NCI-H524 (cell line): ENCODE measurements around the gene LCNL1.
"Not testable (repeated sequence)": the region's sequence is repeated elsewhere in the genome, so short reads cannot be mapped to it uniquely, and the experiment has no call there.

ENCODE experiments used
- DNase-seq, 2 experiments: peaks; one replicate each; lab custom pipeline; 2025; lab: John Stamatoyannopoulos, UW

LCNL1 gene

DNA sequence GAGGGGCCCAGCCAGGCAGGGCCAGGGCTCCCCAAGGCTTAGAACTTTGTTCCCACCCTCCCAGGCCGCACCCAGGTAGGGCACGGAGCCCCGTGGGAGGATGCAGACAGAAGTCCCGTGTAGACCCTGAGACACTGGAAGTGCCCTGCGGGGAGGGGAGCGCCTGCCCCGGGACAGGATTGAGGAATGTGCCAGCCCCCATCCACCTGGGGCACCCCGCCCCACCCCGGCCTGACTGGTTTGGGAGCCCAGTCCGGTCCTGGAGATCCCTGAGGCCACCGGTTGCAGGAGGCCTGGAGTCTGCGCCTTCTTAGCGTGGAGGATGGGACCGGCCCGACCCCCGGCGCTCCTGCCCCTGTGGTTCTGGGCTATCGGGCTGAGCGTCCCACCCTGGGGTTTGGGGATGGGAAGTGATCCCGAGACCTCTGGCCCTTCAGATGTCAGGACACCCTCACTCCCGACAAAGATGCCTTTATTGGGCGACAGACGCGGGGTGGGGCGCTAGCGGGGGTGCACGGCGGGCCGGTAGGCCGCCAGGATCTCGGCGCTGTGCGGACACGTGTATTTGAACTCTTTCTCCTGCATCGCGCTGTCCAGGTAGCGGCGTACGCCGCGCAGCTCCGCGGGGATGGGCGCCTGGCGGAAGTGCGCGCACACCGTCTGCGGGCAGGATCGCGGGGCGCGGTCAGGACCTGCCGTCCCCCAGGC is 11.5 kb downstream of the LCNL1 start:
- DNase-seq = no peak

DNA sequence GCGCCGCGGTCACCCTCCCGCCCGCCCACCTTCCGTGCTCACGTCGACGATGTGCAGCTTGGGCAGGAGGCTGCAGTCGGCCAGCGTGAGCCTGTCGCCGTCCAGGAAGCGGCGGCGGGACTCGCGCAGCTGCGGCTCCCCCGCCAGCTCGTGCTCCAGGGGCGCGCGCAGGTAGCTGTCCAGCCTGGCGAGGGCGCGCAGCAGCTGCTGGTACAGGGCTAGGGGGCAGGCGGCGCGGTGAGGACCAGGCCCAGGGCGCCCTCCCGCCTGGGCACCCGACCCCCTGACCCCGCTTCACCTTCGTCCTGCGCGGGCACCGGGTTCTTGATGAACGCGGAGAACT is 12.1 kb downstream of the LCNL1 start:
- DNase-seq = no peak

DNA sequence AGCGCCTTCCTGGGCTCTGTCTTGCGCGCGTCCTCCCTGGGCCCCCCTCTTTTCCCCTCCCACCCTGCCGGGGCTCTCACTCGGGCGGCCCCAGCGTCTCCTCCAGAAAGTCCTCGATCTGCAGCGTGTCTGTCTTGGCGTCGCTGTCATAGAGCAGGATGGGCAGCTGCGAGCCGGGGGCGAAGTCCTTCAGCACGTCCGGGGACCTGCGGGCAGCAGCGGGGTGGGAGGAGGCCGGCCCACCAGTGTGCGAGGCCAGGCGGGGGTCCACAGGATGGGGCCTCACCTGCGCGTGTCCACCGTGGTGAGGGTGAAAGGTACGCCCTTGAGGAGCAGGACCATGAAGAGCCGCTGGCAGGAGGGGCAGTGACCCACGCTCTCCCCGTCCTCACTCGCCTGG is 12.6 kb downstream of the LCNL1 start:
- no peak for DNase-seq

DNA sequence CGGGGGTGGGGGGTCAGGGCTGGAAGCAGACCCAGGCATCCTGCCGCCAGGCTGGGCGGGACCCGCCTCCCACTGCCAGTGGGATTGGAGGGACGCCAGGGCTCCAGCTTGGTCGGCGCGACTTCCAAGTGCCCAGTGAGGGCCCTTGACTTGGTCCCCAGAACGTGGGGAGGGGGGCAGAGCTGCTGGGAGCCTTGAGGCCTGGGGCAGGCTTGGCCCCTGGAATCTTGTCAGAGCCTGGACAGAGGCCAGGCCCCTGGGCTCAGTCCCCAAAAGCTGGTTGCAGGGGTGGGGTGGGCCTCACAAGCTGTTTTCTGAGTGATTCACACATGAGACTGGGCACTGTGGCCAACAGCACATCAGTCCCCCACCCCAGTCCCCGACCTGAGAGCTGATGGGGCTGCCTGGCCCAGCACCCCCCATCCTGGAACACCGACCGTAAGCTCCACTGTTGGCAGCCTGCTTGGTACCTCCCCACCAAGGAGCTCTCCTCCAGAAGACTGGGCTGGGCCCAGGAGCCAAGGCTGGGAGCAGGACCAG is 13.0 kb downstream of the LCNL1 start:
- peak in 1 of 2 experiments; percentile 31 for DNase-seq

DNA sequence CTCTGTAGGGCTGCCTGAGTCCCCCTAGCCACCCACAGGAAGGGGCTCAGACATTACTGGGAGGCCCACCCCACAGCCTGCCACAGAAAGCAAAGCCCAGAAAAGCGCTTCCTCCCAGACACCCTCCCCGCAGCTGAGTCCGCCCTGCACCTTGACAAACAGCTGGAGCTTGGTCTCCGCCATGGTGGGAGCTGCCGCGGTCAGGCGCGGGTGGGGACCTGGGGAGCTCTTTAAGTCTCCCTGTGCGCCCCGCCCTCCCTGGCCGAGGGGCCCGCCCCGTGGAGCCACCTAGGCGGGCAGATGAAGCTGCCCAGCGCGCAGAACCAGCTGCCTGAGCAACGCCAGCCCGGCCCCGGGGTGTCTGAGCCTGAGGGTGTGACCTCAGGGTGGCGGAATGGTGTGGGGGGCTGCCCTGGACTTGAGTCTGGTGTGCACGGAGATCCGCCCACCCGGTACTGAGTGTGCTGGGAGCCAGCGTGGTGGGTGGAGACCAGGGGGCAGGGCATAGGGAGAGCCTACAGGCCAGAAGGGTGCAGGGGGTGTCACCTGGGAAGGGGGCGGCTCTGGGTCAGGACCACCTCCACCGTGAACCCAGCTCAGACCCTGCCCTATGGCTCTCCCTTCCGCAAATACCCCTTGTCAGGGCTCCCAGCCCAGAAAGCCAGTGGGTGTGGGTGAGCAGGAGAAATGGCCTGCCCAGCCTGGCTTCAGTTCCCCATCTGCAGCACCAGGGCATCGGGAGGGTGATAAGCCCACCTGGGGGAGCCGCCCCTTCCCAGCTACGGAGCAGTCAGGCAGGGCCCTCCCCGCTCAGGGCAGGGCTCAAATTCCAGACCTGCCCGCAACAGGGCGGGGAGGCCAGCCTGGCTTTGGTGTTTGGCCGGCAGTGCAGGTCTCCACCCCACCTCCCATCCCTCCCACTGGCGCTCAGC is 13.8 kb downstream of the LCNL1 start, which contains the start of gene CLIC3:
CLIC3 (minus strand) TSS at position 208 of the 932 bp plus-strand sequence; CDS start at position 183, 25 bp downstream.
- peak in 1 of 2 experiments; percentile 40 for DNase-seq

GRCh38 chr9:136997371-136997770 is 14.6 kb downstream of the LCNL1 start:
- DNase-seq = no peak

DNA sequence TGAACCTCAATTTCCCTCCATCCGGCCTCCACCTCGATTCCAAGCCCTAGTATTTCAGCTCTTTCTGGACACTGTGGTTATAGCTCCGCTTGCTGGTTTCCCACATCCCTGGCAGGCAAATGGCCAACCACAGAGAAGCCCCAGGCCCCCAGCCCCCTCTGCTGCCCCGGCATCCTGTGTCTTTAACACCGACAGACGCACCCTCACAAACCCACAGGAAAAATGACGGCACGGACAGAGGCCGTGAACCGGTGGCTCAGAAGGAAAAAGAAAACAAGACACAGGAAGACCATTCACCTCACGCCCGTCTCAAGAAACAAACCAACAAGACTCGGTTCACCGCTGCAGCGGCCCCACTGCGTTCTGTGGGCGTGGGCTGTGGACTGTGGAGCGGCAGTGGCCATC is 15.0 kb downstream of the LCNL1 start:
- DNase-seq = no peak

DNA sequence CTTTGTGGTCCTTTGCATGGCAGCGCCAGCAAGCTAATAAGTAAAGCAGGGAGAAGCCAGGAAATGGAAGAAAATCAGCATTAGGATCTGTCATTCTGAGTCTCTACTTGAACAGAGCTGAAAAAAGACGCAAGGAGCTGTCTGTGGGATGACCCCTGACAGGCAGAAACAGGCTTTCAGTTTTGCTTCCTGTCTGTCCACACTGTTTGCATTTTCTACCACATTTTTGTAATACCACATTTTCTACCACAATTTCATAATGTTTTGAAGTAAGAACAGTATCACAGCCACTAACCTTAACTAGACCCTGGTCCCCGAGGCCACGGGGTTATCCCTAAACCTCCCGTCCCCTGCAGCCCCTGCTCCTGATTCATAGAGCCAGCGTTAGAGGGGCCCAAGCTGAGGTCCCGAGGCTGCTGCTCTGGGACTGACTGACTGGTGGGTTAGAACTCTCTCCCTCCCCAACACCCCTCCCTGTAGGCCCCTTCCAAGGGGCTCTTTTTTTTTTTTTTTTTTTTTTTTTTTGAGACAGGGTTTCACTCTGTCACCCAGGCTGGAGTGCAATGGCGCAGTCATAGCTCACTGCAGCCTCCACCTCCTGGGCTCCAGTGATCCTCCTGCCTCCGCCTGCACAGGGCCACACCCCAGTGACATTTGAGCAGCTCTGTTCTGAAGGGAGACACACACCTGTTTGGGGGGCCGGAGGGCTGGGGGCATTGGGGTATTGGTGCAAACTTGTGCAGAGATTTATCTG is 17.6 kb downstream of the LCNL1 start:
- no peak for DNase-seq

DNA sequence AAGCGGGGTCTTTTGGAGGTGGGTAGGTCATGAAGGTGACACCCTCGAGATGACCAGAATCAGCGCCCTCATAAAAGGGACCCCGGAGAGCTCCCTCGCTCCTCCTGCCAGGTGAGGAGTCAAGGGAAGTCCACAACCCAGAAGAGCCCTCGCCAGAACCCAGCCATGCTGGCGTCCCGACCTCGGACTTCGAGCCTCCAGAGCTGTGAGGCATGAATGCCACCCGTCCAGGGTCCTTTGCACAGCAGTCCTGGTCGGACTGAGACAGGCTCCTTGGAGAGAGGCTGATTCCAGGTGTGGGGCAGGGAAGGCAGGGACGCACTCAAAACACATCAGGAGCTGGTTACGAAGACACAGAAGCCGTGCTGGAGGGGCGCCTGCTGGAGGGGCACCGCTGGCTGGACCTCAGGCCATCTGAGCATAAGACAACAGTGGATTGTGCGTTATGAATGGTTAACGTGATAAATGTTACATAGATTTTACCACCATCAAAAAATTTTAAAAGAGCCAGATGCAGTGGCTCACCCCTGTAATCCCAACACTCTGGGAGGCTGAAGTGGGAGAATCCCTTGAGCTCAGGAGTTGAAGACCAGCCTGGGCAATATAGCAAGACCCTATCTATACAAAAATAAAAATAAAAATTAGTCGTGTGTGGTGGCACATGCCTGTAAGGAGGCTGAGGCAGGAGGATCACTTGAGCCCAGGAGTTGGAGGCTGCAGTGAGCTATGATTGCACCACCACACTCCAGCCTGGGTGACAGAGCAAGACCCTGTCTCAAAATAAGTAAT is 19.3 kb downstream of the LCNL1 start:
- DNase-seq = no peak

- no peak for DNase-seq
These were observed 19.9 kb downstream of the LCNL1 start for GRCh38 chr9:137002646-137003041.

GRCh38 chr9:137004285-137004684 is 21.5 kb downstream of the LCNL1 start:
- not testable (repeated sequence) for DNase-seq

- no peak for DNase-seq
These were observed 23.6 kb downstream of the LCNL1 start for GRCh38 chr9:137006116-137007003.

GRCh38 chr9:137007108-137007815 is 24.5 kb downstream of the LCNL1 start:
- DNase-seq = no peak

- DNase-seq = no peak
These were observed 25.1 kb downstream of the LCNL1 start for GRCh38 chr9:137007816-137008270.

- DNase-seq = no peak
These were observed 25.5 kb downstream of the LCNL1 start for GRCh38 chr9:137008312-137008711.

GRCh38 chr9:137009217-137009616 is 26.4 kb downstream of the LCNL1 start:
- no peak for DNase-seq

- DNase-seq = no peak
These were observed 27.3 kb downstream of the LCNL1 start for GRCh38 chr9:137009938-137010732.

DNA sequence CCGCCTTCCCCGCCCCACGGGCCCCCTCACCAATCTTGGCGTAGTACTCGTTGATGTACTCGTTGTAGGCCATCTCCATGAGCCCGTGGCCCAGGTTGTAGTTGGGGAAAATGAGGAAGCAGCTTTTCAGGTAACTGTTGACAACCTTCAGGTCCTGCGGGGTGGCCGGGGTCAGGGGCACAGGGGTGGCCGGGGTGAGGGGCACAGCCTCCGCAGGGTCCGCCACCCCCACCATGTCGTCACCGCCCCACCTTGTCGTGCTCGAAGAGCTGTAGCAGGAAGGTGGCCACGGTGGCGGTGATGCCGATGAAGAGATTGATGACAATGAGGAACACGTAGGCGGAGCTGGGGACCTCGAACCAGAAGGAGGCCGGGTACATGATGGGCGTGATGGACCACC is 28.4 kb downstream of the LCNL1 start:
- no peak for DNase-seq
